WTC11 (cell line): ENCODE data around the gene NLRP6.

Experiments used
- CBFB ChIP-seq: sonication (generic); formaldehyde crosslinking; IDR thresholded peaks from 2 replicates; pipeline ENCODE4 v1.8.1; 2022; ENCODE audit warnings: mild to moderate bottlenecking, low read depth, missing genetic modification reagents
- CTCF ChIP-seq: fragments of 200-600 bp; IDR thresholded peaks from 2 replicates; pipeline ENCODE4 v1.8.0; 2022; ENCODE audit warnings: antibody characterized with exemption
- MAX ChIP-seq: sonication (generic); formaldehyde crosslinking; IDR thresholded peaks from 2 replicates; pipeline ENCODE4 v1.8.0; 2022; ENCODE audit warnings: mild to moderate bottlenecking, missing genetic modification reagents
- NR2C2 ChIP-seq: sonication (generic); formaldehyde crosslinking; IDR thresholded peaks from 2 replicates; pipeline ENCODE4 v1.8.0; 2022; ENCODE audit warnings: mild to moderate bottlenecking, missing genetic modification reagents
- SP1 ChIP-seq: sonication (generic); formaldehyde crosslinking; conservative IDR thresholded peaks from 2 replicates; pipeline ENCODE4 v1.8.1; 2022; ENCODE audit warnings: missing genetic modification reagents
- STAT6 ChIP-seq: sonication (generic); formaldehyde crosslinking; conservative IDR thresholded peaks from 2 replicates; pipeline ENCODE4 v1.8.1; 2023; ENCODE audit warnings: mild to moderate bottlenecking, low read depth, missing genetic modification reagents, moderate library complexity

- TF ChIP-seq SP1 (no peak), CTCF (no peak), CBFB (no peak), MAX (CRISPR knock-in tag) (no peak), STAT6 (CRISPR knock-in tag) (no peak), NR2C2 (CRISPR knock-in tag) (no peak)
Observed at GRCh38 chr11:251550-251949, 26.7 kb upstream of the NLRP6 start.
